HG02571 (cell line): ENCODE results near the gene ATP5ME.
"Not testable (repeated sequence)": the region's sequence is repeated elsewhere in the genome, so short reads cannot be mapped to it uniquely, and the experiment has no call there.

Source experiments
- ATAC-seq: cut with Tn5 transposase; IDR thresholded peaks from one replicate; pipeline ENCODE4 v1.9.1; 2021; ENCODE audit warnings: mild to moderate bottlenecking, moderate library complexity; ENCODE audit not compliant: unreplicated experiment

The ATP5ME gene

GRCh38 chr4:657338-657833 lies 16.7 kb downstream of the ATP5ME start:
- no peak for ATAC-seq

GRCh38 chr4:656436-657337 lies 17.4 kb downstream of the ATP5ME start:
- ATAC-seq, result no peak

GRCh38 chr4:655464-656151 lies 18.5 kb downstream of the ATP5ME start:
- no peak for ATAC-seq

GRCh38 chr4:654871-655463 lies 19.1 kb downstream of the ATP5ME start:
- no peak for ATAC-seq

GRCh38 chr4:654503-654845 lies 19.6 kb downstream of the ATP5ME start:
- ATAC-seq, result no peak

- ATAC-seq, result no peak
These were observed 20.1 kb downstream of the ATP5ME start for GRCh38 chr4:653831-654502.

GRCh38 chr4:653080-653821 lies 20.8 kb downstream of the ATP5ME start:
- ATAC-seq, result no peak

GRCh38 chr4:651884-652642 lies 22.0 kb downstream of the ATP5ME start:
- ATAC-seq, result no peak

- ATAC-seq, result no peak
These were observed 22.9 kb downstream of the ATP5ME start for GRCh38 chr4:650951-651883.

GRCh38 chr4:650461-650860 lies 23.6 kb downstream of the ATP5ME start:
- ATAC-seq, result no peak

- ATAC-seq, result no peak
These were observed 24.2 kb downstream of the ATP5ME start for GRCh38 chr4:649751-650310.

- ATAC-seq, result no peak
These were observed 24.8 kb downstream of the ATP5ME start for GRCh38 chr4:649293-649625.

GRCh38 chr4:648579-649292 lies 25.3 kb downstream of the ATP5ME start:
- ATAC-seq, result no peak

- no peak for ATAC-seq
These were observed 26.6 kb downstream of the ATP5ME start for GRCh38 chr4:647481-647880.

GRCh38 chr4:646460-646859 lies 27.6 kb downstream of the ATP5ME start:
- ATAC-seq, result no peak

GRCh38 chr4:642366-642765 lies 31.7 kb downstream of the ATP5ME start:
- not testable (repeated sequence) for ATAC-seq

- ATAC-seq, result no peak
These were observed 36.4 kb downstream of the ATP5ME start for GRCh38 chr4:637536-638280.
